Measurements from ENCODE around the gene FCN1.
"Not testable (repeated sequence)": the region's sequence is repeated elsewhere in the genome, so short reads cannot be mapped to it uniquely, and the experiment has no call there.

The FCN1 gene

GRCh38 chr9:134917431-134918373 is at the start of gene FCN1:
FCN1 (minus strand) TSS chr9:134917912; CDS start chr9:134917871, 41 bp downstream.
- no peak for DNase-seq (ENCODE audit: low read depth, low spot score)

GRCh38 chr9:134966697-134967546 is 49.2 kb upstream of the FCN1 start:
- no peak for DNase-seq (ENCODE audit: low read depth, low spot score)

GRCh38 chr9:134966270-134966669 is 48.6 kb upstream of the FCN1 start:
- DNase-seq (ENCODE audit: low read depth, low spot score), result no peak

- DNase-seq (ENCODE audit: low read depth, low spot score), result no peak
Observed at GRCh38 chr9:134965851-134966250, 48.1 kb upstream of the FCN1 start.

GRCh38 chr9:134965411-134965810 is 47.7 kb upstream of the FCN1 start:
- DNase-seq (ENCODE audit: low read depth, low spot score), result no peak

- DNase-seq (ENCODE audit: low read depth, low spot score), result no peak
Observed at GRCh38 chr9:134964271-134965055, 46.8 kb upstream of the FCN1 start.

- no peak for DNase-seq (ENCODE audit: low read depth, low spot score)
Observed at GRCh38 chr9:134963546-134963945, 45.8 kb upstream of the FCN1 start.

- DNase-seq (ENCODE audit: low read depth, low spot score), result no peak
Observed at GRCh38 chr9:134962973-134963364, 45.3 kb upstream of the FCN1 start.

GRCh38 chr9:134962065-134962972 is 44.6 kb upstream of the FCN1 start:
- no peak for DNase-seq (ENCODE audit: low read depth, low spot score)

- no peak for DNase-seq (ENCODE audit: low read depth, low spot score)
Observed at GRCh38 chr9:134961331-134962064, 43.8 kb upstream of the FCN1 start.

GRCh38 chr9:134960701-134961181 is 43.0 kb upstream of the FCN1 start:
- no peak for DNase-seq (ENCODE audit: low read depth, low spot score)

GRCh38 chr9:134959971-134960310 is 42.2 kb upstream of the FCN1 start:
- no peak for DNase-seq (ENCODE audit: low read depth, low spot score)

- no peak for DNase-seq (ENCODE audit: low read depth, low spot score)
Observed at GRCh38 chr9:134959126-134959970, 41.6 kb upstream of the FCN1 start.

GRCh38 chr9:134957945-134958227 is 40.2 kb upstream of the FCN1 start:
- DNase-seq (ENCODE audit: low read depth, low spot score), result no peak

GRCh38 chr9:134957165-134957944 is 39.6 kb upstream of the FCN1 start:
- DNase-seq (ENCODE audit: low read depth, low spot score), result no peak

- not testable (repeated sequence) for DNase-seq (ENCODE audit: low read depth, low spot score)
Observed at GRCh38 chr9:134956387-134956786, 38.7 kb upstream of the FCN1 start.

- DNase-seq (ENCODE audit: low read depth, low spot score), result no peak
Observed at GRCh38 chr9:134955801-134956200, 38.1 kb upstream of the FCN1 start.

GRCh38 chr9:134955156-134955555 is 37.4 kb upstream of the FCN1 start:
- DNase-seq (ENCODE audit: low read depth, low spot score), result no peak
